NCI-H187 (cell line): ENCODE results near the gene HSF2.
A peak's percentile ranks its signal among the peaks of the same experiment; 100 is the strongest.

Source experiments
- DNase-seq, 2 experiments: peaks; one replicate each; lab custom pipeline; 2025; lab: John Stamatoyannopoulos, UW

Gene HSF2

GRCh38 chr6:122399348-122400120 is at the start of gene HSF2:
Gene HSF2, plus strand, starts transcription at chr6:122399652. Its CDS starts 86 bp downstream, at chr6:122399738.
- DNase-seq: peak; percentile 80 to 95

- DNase-seq: no peak
These were observed 46.3 kb upstream of the HSF2 start for GRCh38 chr6:122352981-122353664.

- no peak for DNase-seq
These were observed 38.6 kb upstream of the HSF2 start for GRCh38 chr6:122360809-122361208.

GRCh38 chr6:122361314-122361979 is 38.0 kb upstream of the HSF2 start:
- DNase-seq: no peak

- DNase-seq: no peak
These were observed 35.5 kb upstream of the HSF2 start for GRCh38 chr6:122363769-122364483.

GRCh38 chr6:122365775-122366403 is 33.6 kb upstream of the HSF2 start:
- no peak for DNase-seq

GRCh38 chr6:122367171-122367570 is 32.3 kb upstream of the HSF2 start:
- DNase-seq: no peak

GRCh38 chr6:122369536-122369935 is 29.9 kb upstream of the HSF2 start:
- DNase-seq: no peak

- DNase-seq: no peak
These were observed 26.8 kb upstream of the HSF2 start for GRCh38 chr6:122372647-122373046.

- DNase-seq: no peak
These were observed 25.1 kb upstream of the HSF2 start for GRCh38 chr6:122374307-122374706.

- no peak for DNase-seq
These were observed 23.2 kb upstream of the HSF2 start for GRCh38 chr6:122376246-122376645.

GRCh38 chr6:122381494-122382265 is 17.8 kb upstream of the HSF2 start:
- DNase-seq: no peak

- no peak for DNase-seq
These were observed 13.4 kb upstream of the HSF2 start for GRCh38 chr6:122385857-122386612.

- DNase-seq: no peak
These were observed 10.5 kb upstream of the HSF2 start for GRCh38 chr6:122388945-122389344.

- DNase-seq: no peak
These were observed 9.6 kb upstream of the HSF2 start for GRCh38 chr6:122389704-122390372.

GRCh38 chr6:122392564-122393350 is 6.7 kb upstream of the HSF2 start:
- DNase-seq: no peak

GRCh38 chr6:122393351-122393896 is 6.0 kb upstream of the HSF2 start:
- no peak for DNase-seq

- no peak for DNase-seq
These were observed 5.4 kb upstream of the HSF2 start for GRCh38 chr6:122394016-122394415.

- no peak for DNase-seq
These were observed 451 bp upstream of the HSF2 start for GRCh38 chr6:122399055-122399347.
